ENCODE results near the gene NLRP12.

The NLRP12 gene

DNA sequence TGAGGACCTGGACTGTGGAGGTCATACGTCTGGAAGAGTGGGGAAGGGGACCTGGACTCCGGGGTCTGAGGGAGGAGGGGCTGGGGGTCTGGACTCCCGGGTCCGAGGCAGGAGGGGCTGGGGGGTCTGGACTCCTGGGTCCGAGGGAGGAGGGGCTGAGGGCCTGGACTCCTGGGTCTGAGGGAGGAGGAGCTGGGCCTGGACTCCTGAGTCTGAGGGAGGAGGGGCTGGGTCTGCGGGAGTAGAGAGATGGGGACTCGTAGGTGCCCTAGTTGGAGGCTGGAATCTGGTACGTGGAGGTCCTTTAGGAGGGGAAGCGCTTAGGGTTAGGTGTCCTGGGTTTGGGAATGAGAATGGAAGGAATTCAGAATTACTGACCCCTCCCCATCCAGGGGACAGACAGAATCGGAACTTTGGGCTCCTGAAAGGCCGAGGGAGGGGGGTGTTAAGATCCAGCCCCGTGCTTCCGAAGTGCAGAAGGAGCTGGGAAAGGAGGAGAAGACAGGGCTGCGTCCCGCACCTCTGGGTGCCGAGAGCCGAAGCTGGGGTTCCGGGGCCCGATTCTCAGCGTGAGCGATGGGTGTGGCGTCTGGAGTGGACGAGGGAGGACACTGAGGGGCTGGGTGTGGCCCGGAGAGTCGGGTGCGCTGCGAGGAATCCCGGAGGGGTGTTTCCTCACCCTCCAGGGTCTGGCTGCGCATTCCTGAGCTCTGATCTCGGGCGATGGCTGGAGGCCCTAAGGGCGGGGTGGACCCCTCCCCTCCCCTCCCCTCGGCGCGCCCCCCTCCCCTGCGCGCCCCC, 44.2 kb upstream of the NLRP12 start:
- in situ Hi-C loops (cut with HindIII; ENCODE audit: low sequenced_read_pairs), result no loop called here
- DNase-seq (ENCODE audit: low read depth), result no peak

DNA sequence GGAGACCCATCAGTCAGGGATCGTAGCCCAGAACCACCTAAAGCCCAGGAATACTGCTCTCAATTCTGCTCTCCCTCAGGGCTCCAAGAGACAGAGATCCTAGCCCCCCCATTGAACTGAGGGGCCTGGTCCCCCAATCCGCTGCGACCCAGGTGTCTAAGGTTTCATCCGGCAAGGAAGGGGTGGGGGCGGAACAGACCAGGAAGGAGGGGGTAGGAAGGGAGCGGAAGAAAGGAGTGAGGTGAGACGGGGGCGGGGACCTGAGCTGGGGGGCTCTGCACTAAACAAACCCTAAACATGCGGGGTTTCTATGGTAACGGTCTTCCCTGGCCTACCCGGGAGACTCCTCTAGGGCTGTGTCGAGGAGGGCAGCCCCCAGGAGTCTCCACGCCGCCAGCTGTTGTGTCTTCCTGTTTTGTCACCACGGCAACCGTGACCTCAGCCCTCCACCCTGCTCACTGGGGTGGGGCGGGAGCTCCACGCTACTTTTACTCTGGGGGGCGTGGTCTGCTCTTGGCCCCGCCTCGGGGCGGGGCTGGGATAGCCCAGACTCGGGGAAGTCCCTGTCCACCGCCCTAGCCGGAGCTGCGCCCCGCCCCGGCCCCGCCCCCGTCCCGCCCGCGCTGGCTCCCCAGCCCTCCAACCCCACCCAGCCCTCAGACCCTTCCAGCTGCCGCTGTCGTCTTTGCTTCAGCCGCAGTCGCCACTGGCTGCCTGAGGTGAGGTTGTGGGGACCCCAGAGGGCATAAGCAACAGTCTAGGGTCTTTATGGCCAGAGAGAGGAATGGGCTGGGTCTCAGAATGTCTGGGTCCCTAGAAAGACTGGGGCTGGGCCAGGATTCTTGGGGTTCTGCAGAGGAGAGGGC, 43.3 kb upstream of the NLRP12 start, which contains the start of gene MYADM:
MYADM (plus strand) TSS at position 659 of the 866 bp plus-strand sequence. CDS start 5,647 bp downstream, outside the sequence.
- peak; percentile 98 for DNase-seq (ENCODE audit: low read depth)
- TF ChIP-seq, protein P1, sequence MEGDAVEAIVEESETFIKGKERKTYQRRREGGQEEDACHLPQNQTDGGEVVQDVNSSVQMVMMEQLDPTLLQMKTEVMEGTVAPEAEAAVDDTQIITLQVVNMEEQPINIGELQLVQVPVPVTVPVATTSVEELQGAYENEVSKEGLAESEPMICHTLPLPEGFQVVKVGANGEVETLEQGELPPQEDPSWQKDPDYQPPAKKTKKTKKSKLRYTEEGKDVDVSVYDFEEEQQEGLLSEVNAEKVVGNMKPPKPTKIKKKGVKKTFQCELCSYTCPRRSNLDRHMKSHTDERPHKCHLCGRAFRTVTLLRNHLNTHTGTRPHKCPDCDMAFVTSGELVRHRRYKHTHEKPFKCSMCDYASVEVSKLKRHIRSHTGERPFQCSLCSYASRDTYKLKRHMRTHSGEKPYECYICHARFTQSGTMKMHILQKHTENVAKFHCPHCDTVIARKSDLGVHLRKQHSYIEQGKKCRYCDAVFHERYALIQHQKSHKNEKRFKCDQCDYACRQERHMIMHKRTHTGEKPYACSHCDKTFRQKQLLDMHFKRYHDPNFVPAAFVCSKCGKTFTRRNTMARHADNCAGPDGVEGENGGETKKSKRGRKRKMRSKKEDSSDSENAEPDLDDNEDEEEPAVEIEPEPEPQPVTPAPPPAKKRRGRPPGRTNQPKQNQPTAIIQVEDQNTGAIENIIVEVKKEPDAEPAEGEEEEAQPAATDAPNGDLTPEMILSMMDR (IDR thresholded peaks at IDR 0.05; ENCODE audit: low read depth, low read length, missing control alignments), result no peak
- H3K4me3 ChIP-seq (ENCODE audit: low read depth, low read length), result peak within 1 kb of the TSS; percentile 71
- in situ Hi-C loops (cut with HindIII; ENCODE audit: low sequenced_read_pairs), result no loop called here

More for the DNA sequence above, 44.2 kb upstream of the NLRP12 start:
- TF ChIP-seq, protein P1 (IDR thresholded peaks at IDR 0.05; ENCODE audit: low read depth, low read length, missing control alignments), result no peak
- peak overlapping the region; percentile 71 for H3K4me3 ChIP-seq (ENCODE audit: low read depth, low read length)

- peak overlapping the region; percentile 40 for H3K4me3 ChIP-seq (ENCODE audit: low read depth, low read length)
- in situ Hi-C loops (cut with HindIII; ENCODE audit: low sequenced_read_pairs), result no loop called here
- TF ChIP-seq, protein P1 (IDR thresholded peaks at IDR 0.05; ENCODE audit: low read depth, low read length, missing control alignments), result no peak
- no peak for DNase-seq (ENCODE audit: low read depth)
These were observed 42.7 kb upstream of the NLRP12 start for GRCh38 chr19:53866865-53867224.

GRCh38 chr19:53865918-53866864, 42.1 kb upstream of the NLRP12 start:
- TF ChIP-seq, protein P1 (IDR thresholded peaks at IDR 0.05; ENCODE audit: low read depth, low read length, missing control alignments), result no peak
- in situ Hi-C loops (cut with HindIII; ENCODE audit: low sequenced_read_pairs), result no loop called here
- H3K4me3 ChIP-seq (ENCODE audit: low read depth, low read length), result peak overlapping the region; percentile 40
- no peak for DNase-seq (ENCODE audit: low read depth)

DNA sequence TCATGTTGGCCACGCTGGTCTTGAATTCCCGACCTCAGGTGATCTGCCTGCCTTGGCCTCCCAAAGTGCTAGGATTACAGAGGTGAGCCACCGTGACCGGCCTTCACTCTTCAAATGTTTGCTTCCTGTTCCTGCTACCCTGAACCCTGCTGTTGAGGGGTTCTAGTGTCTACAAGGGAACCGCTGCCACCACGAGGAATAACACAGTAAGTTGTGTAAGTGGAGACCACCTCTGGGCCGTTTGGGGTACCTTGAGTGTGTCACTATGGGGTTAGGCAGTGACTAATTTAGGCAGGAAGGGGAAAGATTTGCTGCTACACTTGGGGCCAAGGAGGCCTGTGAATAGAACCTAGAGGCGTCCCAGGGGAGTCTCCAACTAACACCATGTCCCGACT, 41.4 kb upstream of the NLRP12 start:
- H3K4me3 ChIP-seq (ENCODE audit: low read depth, low read length), result peak overlapping the region; percentile 40
- in situ Hi-C loops (cut with HindIII; ENCODE audit: low sequenced_read_pairs), result no loop called here
- TF ChIP-seq, protein P1 (IDR thresholded peaks at IDR 0.05; ENCODE audit: low read depth, low read length, missing control alignments), result no peak
- DNase-seq (ENCODE audit: low read depth), result no peak

Data from astrocyte of the cerebellum (primary cell).